ENCODE data around the gene C14orf39.

- TF ChIP-seq CTCF (IDR thresholded peaks at IDR 0.05) (no peak), POLR2A (IDR thresholded peaks at IDR 0.05) (no peak)
These were observed 20.1 kb upstream of the C14orf39 start for GRCh38 chr14:60506010-60506409.
